HG03025 (cell line): ENCODE measurements around the gene PHYKPL.

ENCODE experiments used
- ATAC-seq: cut with Tn5 transposase; IDR thresholded peaks from one replicate; pipeline ENCODE4 v1.9.1; 2021; ENCODE audit warnings: mild to moderate bottlenecking, moderate library complexity; ENCODE audit not compliant: unreplicated experiment, low FRiP score

Gene PHYKPL

DNA sequence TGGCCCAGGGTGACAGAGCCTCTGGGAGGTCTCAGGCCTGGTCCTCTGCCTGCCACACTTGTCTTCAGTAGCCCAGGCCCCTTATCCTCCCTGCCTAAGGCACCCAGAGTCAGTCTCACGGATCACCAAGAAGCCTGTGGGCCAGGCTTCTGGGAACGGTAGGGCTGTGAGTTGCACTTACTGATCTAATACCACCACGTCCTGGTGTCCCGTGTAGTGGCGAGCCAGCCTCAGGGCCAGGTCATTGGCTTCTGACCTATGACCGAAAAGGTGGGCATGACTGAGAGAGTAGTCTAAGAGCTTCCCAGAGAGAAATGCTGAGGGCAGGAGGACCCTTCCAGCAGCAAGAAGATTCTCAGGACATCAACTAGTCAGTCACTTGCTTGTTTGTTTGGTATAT is 7.4 kb downstream of the PHYKPL start:
- no peak for ATAC-seq

DNA sequence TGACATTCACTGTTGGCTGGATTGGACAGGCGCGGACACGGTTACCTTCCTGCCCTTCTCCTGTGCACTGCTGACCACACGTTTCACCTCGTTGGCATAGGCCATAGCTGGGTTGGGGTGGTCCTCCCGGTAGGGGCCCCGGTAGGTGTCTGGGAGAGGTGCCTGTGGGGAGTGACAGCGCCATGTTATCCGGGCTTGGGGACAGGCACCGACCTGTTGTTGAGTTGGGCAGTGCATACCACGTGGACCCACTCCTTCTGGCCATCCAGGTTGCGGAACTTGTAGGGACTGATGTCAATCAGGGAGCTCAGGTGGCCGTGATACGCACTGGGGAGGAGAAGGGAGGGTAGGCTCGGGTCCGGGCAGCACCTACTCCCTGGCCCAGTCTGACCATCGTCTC is 8.2 kb downstream of the PHYKPL start:
- no peak for ATAC-seq

DNA sequence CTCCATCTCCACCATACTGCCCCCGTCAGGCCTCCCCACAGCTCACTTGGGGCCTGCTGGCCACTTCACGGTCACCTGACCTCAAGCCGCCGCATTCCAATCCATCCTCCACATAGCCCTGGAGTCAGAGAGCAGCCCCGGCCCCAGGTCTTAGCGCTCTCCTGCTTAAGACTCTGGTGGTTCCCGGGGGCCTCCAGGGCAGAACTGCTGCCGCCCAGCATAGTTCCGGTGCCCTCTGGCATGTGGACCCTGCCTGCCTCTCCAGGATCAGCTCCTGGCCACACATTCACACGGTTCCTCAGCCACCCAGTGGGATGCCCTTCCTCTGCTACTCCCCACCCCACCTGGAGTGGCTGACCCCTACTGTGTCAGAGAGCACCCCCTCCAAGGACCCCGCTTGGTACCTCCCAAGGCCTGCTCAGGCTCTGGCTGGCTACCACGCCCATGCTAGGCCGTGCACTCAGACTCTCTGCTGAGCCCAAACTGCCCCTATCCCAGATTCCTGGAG is 8.7 kb downstream of the PHYKPL start:
- ATAC-seq, result no peak

DNA sequence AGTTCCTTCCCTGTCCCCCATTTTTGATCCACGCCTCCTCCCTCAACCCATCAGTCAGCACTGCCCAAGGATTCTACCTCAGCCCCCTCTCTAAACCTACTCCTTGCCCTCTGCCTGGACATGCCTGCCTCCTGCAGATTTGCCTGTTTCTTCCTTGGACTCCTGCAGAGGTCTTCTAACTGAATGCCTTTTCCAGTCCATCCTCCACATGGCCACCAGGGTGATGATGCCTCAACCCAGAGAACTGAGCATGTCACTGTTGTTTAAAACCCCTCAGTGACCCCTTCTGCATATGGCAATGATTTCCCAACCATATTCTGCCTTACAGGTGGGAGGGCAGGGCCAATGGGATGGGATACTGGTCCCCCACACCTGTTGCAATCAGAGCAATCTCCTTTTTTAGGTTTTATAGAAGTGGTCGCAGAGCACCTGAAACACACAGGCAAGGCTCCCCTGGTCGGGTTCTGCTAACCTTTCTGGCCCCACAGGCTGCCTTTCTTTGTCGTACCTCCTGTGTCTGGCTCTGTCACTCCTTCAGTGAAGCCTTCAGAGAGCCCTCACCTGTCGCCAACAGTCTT is 9.3 kb downstream of the PHYKPL start:
- ATAC-seq, result no peak

DNA sequence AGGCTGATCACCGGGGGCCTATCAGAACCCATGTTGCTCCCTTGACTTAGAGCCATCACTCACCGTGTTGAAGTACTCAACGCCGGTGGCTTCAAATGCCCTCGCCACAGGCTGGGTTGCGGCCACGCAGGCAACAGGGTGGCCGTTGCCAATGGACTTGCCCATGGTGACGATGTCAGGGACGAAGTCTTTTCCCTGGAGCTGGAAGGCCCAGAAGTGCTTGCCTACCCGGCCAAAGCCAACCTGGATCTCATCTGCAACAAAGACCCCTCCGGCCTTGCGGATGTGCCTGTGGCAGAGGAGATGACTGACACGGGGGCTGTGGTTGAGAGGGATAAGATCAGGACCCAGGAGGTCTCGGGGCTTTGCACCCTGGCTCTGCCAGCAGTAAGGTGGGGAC is 10.3 kb downstream of the PHYKPL start:
- ATAC-seq, result no peak

DNA sequence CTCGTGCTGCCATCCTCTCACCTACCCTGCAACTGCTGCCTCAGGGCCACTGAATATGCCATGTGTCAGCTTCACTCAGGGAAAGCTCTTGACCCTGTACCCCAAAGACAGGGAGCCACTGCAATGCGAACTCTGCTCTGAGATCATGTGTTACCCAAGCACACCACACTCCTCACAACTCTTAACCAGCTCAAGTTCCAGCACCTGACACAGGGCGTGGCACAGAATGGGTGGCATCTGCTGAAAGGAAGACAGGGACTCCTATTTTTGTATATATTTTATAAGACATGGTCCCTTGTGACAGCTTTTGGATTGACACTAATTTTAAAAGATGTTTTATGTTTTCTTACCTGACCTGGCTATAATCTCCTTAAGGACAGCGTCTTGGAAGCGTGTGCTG is 10.7 kb downstream of the PHYKPL start:
- no peak for ATAC-seq

DNA sequence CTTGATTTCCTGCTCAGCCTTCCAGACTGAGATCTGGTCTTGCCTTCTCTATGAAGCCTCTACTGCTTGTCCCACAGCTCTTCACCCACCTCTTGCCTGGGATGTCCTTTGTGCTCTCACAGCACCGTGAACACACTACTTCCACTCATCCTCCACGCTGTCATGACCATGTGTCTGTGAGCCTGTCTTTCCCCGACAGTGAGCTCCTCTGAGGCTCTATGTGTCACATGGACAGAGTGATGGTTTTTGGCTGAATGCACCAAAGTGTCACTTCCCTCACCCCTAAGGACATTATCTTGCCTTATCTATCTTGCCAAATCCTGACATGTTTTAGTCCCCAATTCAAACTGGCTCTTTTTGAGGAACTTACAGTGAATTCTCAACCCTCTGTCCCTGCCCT is 11.3 kb downstream of the PHYKPL start:
- ATAC-seq, result no peak

DNA sequence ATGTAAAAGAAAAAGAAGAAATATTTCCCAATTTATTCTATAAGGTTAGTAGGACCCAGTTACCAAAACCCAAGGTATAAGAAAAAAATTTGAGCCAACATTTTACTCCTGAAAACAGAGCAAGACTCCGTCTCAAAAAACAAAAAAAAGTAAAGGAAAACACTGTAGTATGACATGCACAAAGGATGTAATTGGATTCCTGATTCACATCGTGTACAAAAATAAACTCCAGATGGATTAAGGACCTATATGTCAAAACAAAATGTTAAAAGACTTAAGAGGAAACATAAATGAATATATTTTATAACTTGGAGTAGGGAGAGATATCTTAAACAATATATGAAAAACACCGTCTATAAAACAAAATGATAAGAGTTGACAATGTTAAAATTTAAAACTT is 13.8 kb downstream of the PHYKPL start:
- no peak for ATAC-seq

DNA sequence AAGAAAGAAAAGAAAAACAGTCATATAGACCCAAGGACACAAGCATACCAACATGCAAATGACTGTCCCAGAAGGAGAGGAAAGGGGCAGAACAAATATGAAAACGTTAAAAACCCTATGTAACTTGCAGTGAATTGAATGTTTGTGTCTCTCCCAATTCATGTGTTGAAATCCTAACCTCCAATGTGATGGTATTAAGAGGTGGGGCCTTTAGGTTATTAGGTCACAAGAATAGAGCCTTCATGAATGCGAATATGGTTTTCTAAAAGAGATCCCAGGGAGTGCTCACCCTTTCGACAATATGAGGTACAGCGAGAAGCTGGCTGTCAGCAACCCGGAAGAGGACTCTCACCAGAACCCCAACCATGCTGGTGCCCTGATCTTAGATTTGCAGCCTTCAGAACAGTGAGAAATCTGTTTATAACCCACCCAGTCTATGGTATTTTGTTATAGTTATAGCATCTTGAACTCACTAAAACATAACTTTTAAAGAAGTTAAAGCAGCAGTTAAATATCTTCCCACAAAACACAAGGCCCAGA is 14.3 kb downstream of the PHYKPL start:
- ATAC-seq, result no peak

DNA sequence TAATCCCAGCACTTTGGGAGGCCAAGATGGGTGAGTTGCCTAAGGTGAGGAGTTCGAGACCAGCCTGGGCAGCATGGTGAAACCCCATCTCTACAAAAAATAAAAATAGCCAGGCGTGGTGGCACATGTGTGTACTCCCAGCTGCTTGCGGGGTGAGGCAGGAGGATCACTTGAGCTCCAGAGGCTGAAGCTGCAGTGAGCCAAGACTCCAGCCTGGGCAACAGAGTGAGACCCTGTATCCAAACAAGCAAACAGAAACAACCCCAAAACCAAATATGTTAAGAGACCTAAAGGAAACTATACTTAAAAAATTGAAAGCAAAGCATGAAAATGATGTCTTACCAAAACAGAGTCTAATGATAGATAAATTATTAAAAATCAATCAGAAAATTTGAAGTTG is 15.8 kb downstream of the PHYKPL start:
- ATAC-seq, result no peak

DNA sequence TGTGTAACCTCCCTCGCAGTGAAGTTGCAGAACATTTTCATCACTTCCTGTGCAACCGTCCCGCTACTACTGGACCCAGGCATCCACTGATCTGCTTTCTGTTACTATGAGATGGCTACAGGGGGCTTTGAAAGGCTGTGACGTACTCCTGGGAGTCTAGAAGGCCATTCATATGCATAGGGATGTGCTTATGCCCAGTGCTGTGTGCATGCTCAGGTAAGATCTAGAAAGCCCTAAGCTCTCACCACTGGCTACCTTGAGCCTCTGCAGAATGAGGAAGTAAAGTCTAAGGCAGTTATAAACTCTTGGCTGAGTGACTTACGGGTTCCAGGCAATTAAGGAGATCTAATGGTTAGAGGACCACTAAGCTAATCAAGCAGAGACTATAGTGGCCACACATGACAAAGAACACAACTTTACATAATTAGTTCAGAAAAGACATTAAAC is 16.5 kb downstream of the PHYKPL start:
- ATAC-seq, result no peak

DNA sequence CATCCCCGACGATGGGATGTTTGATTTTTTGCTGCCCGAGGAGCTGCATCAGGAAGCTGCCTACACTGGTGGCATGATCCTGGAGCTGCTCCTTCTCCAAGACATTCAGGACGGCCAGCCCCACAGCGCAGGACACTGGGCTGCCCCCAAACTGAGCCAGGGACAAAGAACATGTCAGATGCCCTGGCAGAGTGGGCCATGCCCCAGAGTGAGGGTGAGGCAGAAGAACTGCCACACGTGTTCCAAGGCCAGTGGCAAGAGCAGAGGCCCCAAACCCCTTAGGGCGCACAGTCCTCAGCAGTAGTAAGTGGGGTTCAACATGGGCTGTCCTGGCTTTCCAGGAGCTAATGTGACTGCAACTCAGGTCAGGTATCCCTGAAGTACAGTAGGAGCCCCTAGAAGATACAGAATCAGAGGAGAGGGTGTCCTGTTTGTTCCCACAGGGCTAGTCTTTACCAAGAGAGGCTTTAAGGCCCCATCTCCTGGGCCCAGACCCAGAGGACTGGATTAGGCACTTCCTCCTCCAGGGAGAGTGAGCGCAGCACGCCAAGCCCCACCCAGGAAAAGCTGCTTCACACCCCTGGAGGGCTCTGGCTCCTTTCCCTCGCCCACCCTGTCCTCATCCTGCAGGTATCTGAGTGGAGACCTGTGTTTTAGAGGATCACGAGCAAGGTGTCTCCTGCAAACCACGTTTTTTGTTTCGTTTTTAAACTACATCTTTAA is 17.2 kb downstream of the PHYKPL start:
- no peak for ATAC-seq

DNA sequence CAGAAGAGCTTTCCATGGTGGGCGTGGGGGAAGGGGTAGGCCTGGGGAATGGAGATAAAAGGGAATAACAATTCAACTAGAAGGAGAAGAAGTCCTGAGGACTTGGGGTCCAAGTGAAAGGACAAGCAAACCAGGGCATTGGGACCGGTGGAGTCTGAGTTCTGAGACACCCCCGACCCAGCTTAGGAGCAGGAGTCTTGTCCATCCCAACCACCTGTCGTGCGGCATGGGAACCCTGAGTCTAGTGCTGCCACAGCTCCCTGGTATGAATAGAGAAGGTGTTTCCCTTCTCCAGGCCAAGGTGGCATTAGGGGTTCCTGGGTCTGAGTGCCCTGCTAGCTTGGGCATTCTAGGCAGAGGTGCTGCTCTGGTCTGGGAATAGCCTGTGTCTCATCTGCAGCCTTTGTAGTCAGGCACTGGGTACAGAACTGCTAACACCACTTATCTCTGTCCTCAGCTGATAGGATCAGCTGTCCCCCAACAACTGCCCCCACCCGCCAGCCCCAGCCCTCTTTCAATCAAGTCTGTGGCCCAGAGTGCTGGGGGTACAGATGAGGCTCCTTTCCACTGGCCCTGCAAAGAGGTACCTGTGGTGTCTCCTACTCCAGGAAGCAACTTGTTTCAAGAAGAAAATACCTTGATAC is 18.3 kb downstream of the PHYKPL start:
- no peak for ATAC-seq

DNA sequence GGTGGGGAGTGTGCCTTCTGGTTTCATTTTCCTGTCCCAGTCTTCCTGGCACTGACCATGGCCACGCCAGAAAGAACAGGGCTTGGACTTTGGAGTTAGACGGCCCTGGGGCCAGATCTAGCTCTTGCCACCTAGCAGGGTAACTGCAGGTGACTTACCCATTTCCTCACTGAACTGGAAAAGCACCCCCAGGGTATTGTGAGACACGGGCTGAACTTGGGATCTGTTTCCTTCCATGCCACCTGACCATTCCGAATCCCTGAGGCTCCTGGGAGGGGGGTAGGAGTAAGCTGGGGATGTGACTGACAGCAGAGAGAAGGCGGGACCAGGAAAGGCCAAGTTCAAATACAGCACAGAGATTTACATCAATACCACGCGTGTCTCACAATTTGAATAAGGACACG is 18.9 kb downstream of the PHYKPL start:
- ATAC-seq, result no peak

DNA sequence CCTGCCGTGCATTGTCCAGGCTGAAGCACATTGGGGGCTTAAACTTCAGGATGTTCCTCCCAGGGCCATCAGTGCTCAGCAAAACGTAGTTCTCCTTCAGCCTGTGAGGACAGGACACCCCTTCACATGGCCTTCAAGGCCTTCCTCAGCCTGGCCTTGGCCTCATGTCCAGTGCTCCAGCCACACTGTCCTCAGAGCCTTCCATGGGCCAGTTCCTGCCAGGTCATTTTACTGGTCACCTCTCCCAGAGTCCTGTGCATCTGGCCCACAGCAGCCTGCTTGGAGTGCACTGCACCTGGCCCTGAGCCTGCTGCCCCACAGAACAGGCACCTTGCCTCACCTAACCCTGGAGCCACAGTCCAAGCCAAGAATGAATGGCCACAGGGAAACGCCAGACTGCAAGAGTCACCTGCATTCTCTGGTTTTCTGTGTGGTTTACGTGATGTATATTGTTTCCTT is 19.6 kb downstream of the PHYKPL start:
- ATAC-seq, result no peak

DNA sequence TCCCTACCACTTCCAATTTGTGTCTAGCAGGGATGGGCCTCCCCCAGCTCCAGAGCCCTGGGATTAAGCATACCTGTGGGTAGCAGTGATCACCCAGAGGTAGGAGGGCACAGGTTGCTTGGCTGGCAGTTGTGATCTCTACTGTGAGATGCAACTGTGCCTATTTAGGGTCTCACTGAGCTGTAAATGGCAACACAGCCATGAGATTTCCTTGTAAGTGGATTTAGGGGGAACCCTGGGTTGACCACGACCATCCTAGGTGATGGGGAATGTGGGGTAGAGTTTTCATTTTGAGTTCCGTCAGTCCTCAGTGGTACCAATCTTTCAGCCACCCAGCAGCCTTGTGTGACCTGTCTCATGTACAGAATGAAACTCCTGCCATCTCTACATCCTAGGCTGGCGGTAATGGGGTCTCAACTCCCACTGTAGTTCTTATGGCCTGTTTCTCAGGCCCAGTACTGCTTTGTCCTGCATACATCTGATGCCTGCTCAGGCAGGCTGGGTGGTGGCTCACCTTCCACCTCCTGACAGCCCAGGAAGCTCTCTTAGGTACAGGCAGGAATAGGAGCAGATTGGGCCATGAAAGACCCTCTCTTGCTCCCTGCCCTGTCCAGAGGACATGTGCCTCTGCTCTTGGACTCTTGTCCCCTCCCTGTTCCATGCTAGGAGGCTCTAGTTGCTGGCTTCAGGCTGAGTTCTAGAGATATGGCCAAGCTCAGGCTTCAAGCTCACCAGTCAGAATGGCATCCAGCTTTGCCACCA is 20.2 kb downstream of the PHYKPL start:
- no peak for ATAC-seq

DNA sequence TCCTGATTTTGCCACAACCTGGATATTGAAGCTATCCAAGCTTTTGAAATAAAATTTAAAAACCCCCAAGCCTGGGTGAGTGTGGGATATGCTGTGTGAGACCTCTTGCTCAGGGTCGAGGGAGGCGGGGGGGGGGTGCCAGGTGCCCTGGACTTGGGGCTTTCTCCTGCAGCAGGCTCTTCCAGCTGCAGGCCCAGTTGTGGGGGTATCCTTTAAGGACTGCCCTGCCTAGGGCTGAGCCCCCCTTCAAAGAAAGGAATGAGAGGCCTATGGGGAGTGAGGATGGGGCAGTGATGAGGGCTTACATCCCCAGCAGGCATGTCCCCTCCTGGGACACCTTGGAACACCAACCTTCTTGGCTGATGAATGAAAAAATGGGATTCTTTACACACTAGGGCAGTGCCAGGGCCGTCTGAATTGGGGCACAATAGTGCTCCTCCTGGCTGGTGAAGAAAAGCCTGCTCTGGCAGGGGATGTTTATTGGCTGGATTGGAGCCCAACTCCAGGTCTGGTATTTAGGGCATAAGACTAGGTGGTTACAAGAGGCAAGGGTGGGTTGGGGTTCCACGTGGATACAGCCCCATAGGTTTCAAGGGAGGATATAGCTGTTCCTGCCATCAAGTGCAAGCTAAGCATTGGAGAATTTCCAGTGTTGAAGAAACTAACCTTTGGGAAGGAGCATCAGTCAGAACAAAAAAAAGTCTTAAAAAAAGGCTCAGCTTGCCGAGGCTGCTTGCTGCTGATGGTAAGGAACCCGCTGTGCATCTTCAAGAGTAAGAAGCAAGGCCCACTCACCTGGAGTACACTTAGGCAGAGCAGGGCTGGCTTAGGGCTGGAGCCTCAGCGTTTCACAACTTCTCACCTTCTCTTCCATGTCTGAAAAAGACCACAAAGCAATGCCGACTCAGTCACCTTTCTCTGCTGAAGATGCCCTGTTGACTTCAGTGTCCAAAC is 21.2 kb downstream of the PHYKPL start:
- ATAC-seq, result no peak

DNA sequence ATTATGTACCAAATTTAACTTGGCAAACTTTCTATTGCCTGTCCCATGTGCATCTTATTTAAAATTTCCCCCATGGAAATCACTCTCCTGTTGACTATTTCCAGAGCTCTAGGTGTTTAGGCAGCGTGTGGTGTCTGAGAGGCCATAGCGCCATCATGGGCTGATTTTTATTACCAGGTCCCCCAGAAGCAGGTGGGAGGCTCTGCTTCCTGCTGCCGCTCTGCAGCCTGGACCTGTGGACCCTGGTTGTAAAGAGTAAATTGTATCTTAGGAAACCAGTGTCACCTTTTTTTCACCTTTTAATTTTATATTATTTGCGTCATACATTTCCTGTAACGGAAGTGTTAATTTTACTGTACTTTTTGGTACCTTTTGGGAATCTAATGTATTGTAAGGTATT is 21.9 kb downstream of the PHYKPL start:
- no peak for ATAC-seq

DNA sequence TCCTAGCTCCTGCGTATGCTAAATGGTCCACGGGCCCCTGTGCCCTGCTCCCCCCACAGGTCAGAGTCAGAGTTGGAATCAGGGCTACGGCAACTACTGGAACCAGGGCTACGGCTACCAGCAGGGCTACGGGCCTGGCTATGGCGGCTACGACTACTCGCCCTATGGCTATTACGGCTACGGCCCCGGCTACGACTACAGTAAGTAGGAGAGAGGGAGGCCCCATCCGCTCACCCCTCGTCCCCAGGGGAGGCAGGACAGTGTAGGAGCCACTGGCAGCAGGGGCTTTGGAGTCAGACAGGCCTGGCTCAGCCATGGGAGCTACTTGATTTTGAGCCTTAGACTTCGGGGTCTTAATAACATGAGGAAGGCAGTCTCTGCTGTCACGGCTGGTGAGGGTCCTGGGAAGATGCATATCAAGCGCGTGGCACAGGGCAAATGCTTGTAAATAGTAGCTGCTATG is 22.5 kb downstream of the PHYKPL start:
- ATAC-seq, result no peak
